ENCODE results near the gene DNA2. TPM values are rescaled to one million over a fixed set of nuclear protein-coding genes. Genes with fewer than 3 reads are reported as not detected.
A peak's percentile ranks its signal among the peaks of the same experiment; 100 is the strongest.
"Not testable (repeated sequence)": the region's sequence is repeated elsewhere in the genome, so short reads cannot be mapped to it uniquely, and the experiment has no call there.

DNA2 gene
- total RNA-seq, 1 experiment from 2014 or later: 8.9 TPM

- no peak for DNase-seq (ENCODE audit: low spot score)
These were observed 10.7 kb downstream of the DNA2 start for GRCh38 chr10:68461032-68461431.

GRCh38 chr10:68449698-68450097 is 22.1 kb downstream of the DNA2 start:
- not testable (repeated sequence) for DNase-seq (ENCODE audit: low spot score)

GRCh38 chr10:68446179-68446578 is 25.6 kb downstream of the DNA2 start:
- no peak for DNase-seq (ENCODE audit: low spot score)

GRCh38 chr10:68442971-68443370 is 28.8 kb downstream of the DNA2 start:
- no peak for DNase-seq (ENCODE audit: low spot score)

- no peak for DNase-seq (ENCODE audit: low spot score)
These were observed 30.9 kb downstream of the DNA2 start for GRCh38 chr10:68440898-68441297.

GRCh38 chr10:68435803-68436202 is 36.0 kb downstream of the DNA2 start:
- DNase-seq (ENCODE audit: low spot score): no peak

- no peak for DNase-seq (ENCODE audit: low spot score)
These were observed 37.1 kb downstream of the DNA2 start for GRCh38 chr10:68434657-68435056.

- DNase-seq (ENCODE audit: low spot score): no peak
These were observed 43.2 kb downstream of the DNA2 start for GRCh38 chr10:68428396-68429104.

- no peak for DNase-seq (ENCODE audit: low spot score)
These were observed 47.2 kb downstream of the DNA2 start for GRCh38 chr10:68424454-68425014.

GRCh38 chr10:68423522-68423921 is 48.3 kb downstream of the DNA2 start:
- DNase-seq (ENCODE audit: low spot score): no peak

GRCh38 chr10:68419376-68419775 is 52.4 kb downstream of the DNA2 start:
- DNase-seq (ENCODE audit: low spot score): no peak

GRCh38 chr10:68408898-68409518 is 62.8 kb downstream of the DNA2 start:
- DNase-seq (ENCODE audit: low spot score): no peak

GRCh38 chr10:68406815-68407548 is 64.8 kb downstream of the DNA2 start, which contains the start of gene RUFY2:
TSS of gene RUFY2 (minus strand) at chr10:68407277. CDS start at chr10:68407189, 88 bp downstream.
- DNase-seq (ENCODE audit: low spot score): peak; percentile 64

GRCh38 chr10:68406111-68406814 is 65.5 kb downstream of the DNA2 start:
- DNase-seq (ENCODE audit: low spot score): peak; percentile 57

- no peak for DNase-seq (ENCODE audit: low spot score)
These were observed 68.1 kb downstream of the DNA2 start for GRCh38 chr10:68403701-68404100.

- no peak for DNase-seq (ENCODE audit: low spot score)
These were observed 69.5 kb downstream of the DNA2 start for GRCh38 chr10:68402276-68402675.

- DNase-seq (ENCODE audit: low spot score): no peak
These were observed 74.8 kb downstream of the DNA2 start for GRCh38 chr10:68397005-68397404.

GRCh38 chr10:68385740-68386139 is 86.0 kb downstream of the DNA2 start:
- no peak for DNase-seq (ENCODE audit: low spot score)

- DNase-seq (ENCODE audit: low spot score): no peak
These were observed 100.2 kb downstream of the DNA2 start for GRCh38 chr10:68371604-68372003.

GRCh38 chr10:68367121-68367520 is 104.7 kb downstream of the DNA2 start:
- DNase-seq (ENCODE audit: low spot score): no peak

GRCh38 chr10:68366600-68366999 is 105.2 kb downstream of the DNA2 start:
- DNase-seq (ENCODE audit: low spot score): no peak

- DNase-seq (ENCODE audit: low spot score): no peak
These were observed 106.2 kb downstream of the DNA2 start for GRCh38 chr10:68365611-68366010.

Measured in HT-29 (cell line).